Endodermal cell (in vitro differentiated cells): ENCODE data around the gene SEMA3A. TPM values are rescaled to one million over a fixed set of nuclear protein-coding genes. Genes with fewer than 3 reads are reported as not detected.

Source experiments
- DNase-seq: peaks from one replicate; pipeline ENCODE4 v3.0.0-alpha.2; 2017
- H3K27ac ChIP-seq: 2 replicates; pipeline ENCODE4 v1.5.1; 2013; ENCODE audit warnings: mild to moderate bottlenecking, low read depth, low read length, moderate library complexity
- H3K27me3 ChIP-seq: 2 replicates; pipeline ENCODE4 v1.6.1; 2013; ENCODE audit warnings: mild to moderate bottlenecking, low read length, moderate library complexity; ENCODE audit not compliant: insufficient read depth, control insufficient read depth, poor library complexity, severe bottlenecking
- H3K36me3 ChIP-seq: 2 replicates; pipeline ENCODE4 v1.7.0; 2013; ENCODE audit warnings: mild to moderate bottlenecking, low read length, moderate library complexity; ENCODE audit not compliant: control insufficient read depth, insufficient read depth
- H3K4me1 ChIP-seq: one replicate; pipeline ENCODE4 v1.7.0; 2013; ENCODE audit warnings: low read length; ENCODE audit not compliant: control insufficient read depth, insufficient read depth
- H3K4me3 ChIP-seq: 2 replicates; pipeline ENCODE4 v1.5.1; 2013; ENCODE audit warnings: mild to moderate bottlenecking, low read length, moderate library complexity
- H3K9ac ChIP-seq: 2 replicates; pipeline ENCODE4 v1.6.1; 2013; ENCODE audit warnings: mild to moderate bottlenecking, low read length, moderate library complexity; ENCODE audit not compliant: poor library complexity, severe bottlenecking; ENCODE audit errors: extremely low read depth
- H3K9me3 ChIP-seq: 2 replicates; pipeline ENCODE4 v1.6.1; 2013; ENCODE audit warnings: mild to moderate bottlenecking, low read length, moderate library complexity; ENCODE audit not compliant: control insufficient read depth
- H3K27ac Mint-ChIP-seq: 2 replicates; pipeline ENCODE4 v1.8.0; 2020; ENCODE audit warnings: mixed read lengths
- H3K27me3 Mint-ChIP-seq: 2 replicates; pipeline ENCODE4 v1.8.0; 2021; ENCODE audit warnings: mild to moderate bottlenecking, mixed read lengths; ENCODE audit not compliant: insufficient read depth
- H3K36me3 Mint-ChIP-seq: 2 replicates; pipeline ENCODE4 v1.8.0; 2020; ENCODE audit warnings: low read depth, mixed read lengths
- H3K4me1 Mint-ChIP-seq: 2 replicates; pipeline ENCODE4 v1.8.0; 2020; ENCODE audit warnings: mixed read lengths
- H3K4me3 Mint-ChIP-seq: 2 replicates; pipeline ENCODE4 v1.8.0; 2020; ENCODE audit warnings: mild to moderate bottlenecking, moderate library complexity, mixed read lengths
- H3K9me3 Mint-ChIP-seq: 2 replicates; pipeline ENCODE4 v1.8.0; 2020; ENCODE audit warnings: mild to moderate bottlenecking, mixed read lengths
- CTCF ChIP-seq: fragments of 200-600 bp; sonication (generic); conservative IDR thresholded peaks from 2 replicates; pipeline ENCODE4 v1.5.0; 2021; ENCODE audit warnings: antibody characterized with exemption, mild to moderate bottlenecking
- WGBS, 2 experiments: methylation state at CpG; one replicate each; pipeline versions ENCODE4 v1.1.5 to v1.1.7; 2013; ENCODE audit warnings: missing lambda C conversion rate in 2 of 2, mixed read lengths in 1 of 2; ENCODE audit not compliant: insufficient coverage in 1 of 2, insufficient read length in 1 of 2; 5-methylcytosine and 5-hydroxymethylcytosine counted together
- total RNA-seq, 2 donors: library from RNA; stranded (reverse); fragmentation: NEBNext Ultra II Directional in 1 of 2; extraction: Animal tissue kit (Norgen Biotek cat#: 25700) in 1 of 2; gene quantifications; 2 replicates in 1 of 2; 3 replicates in 1 of 2; pipeline ENCODE4 v1.2.1, GENCODE V29; 2021

Gene SEMA3A
- total RNA-seq, 2 donors from 2014 or later, result 43.5 to 72.8 TPM

GRCh38 chr7:84108119-84108518, 86.5 kb downstream of the SEMA3A start:
- Histone ChIP-seq H3K9me3 (no peaks in the 10 kb centered on the region), H3K9ac (no peak overlapping the region), H3K27me3 (no peaks in the 10 kb centered on the region), H3K4me3 (no peak overlapping the region), H3K36me3 (peaks cover 6% of the 10 kb centered on the region), H3K4me1 (peaks cover 22% of the 10 kb centered on the region), H3K27ac (no peak overlapping the region)
- peaks cover 13% of the 10 kb centered on the region for H3K36me3 Mint-ChIP-seq
- no peak for TF ChIP-seq CTCF
- no peaks in the 10 kb centered on the region for H3K9me3 Mint-ChIP-seq
- 84% methylated on average over 1 of the region's 1 CpG; no CpG with 5 or more reads in 1 of the 2 experiments for WGBS, 2 experiments
- no peaks in the 10 kb centered on the region for H3K27me3 Mint-ChIP-seq
- no peak for DNase-seq
- peak overlapping the region; percentile 37 for H3K27ac Mint-ChIP-seq
- peaks cover 48% of the 10 kb centered on the region for H3K4me1 Mint-ChIP-seq
- no peak overlapping the region for H3K4me3 Mint-ChIP-seq

GRCh38 chr7:84107259-84107658, 87.3 kb downstream of the SEMA3A start:
- no peak overlapping the region for H3K27ac ChIP-seq
- H3K27me3 Mint-ChIP-seq, result no peaks in the 10 kb centered on the region
- H3K27ac Mint-ChIP-seq, result peak overlapping the region; percentile 21

GRCh38 chr7:84106291-84106690, 88.3 kb downstream of the SEMA3A start:
- H3K4me1 ChIP-seq, result peaks cover 16% of the 10 kb centered on the region
- no peaks in the 10 kb centered on the region for H3K27me3 ChIP-seq
- no peak overlapping the region for H3K27ac ChIP-seq
- DNase-seq, result no peak
- Mint-ChIP-seq H3K27me3 (no peaks in the 10 kb centered on the region), H3K9me3 (no peaks in the 10 kb centered on the region), H3K36me3 (peaks cover 13% of the 10 kb centered on the region), H3K4me1 (peaks cover 31% of the 10 kb centered on the region), H3K4me3 (no peak overlapping the region), H3K27ac (no peak overlapping the region)
- TF ChIP-seq CTCF, result no peak
- H3K9ac ChIP-seq, result no peak overlapping the region
- 40 to 100% methylated on average over 1 to 3 of the region's 3 CpGs for WGBS, 2 experiments
- no peak overlapping the region for H3K4me3 ChIP-seq
- H3K36me3 ChIP-seq, result peaks cover 9% of the 10 kb centered on the region
- no peaks in the 10 kb centered on the region for H3K9me3 ChIP-seq

More at GRCh38 chr7:84107259-84107658, 87.3 kb downstream of the SEMA3A start:
- Mint-ChIP-seq H3K9me3 (no peaks in the 10 kb centered on the region), H3K4me1 (peaks cover 41% of the 10 kb centered on the region), H3K36me3 (peaks cover 13% of the 10 kb centered on the region), H3K4me3 (no peak overlapping the region)
- Histone ChIP-seq H3K27me3 (no peaks in the 10 kb centered on the region), H3K9ac (no peak overlapping the region), H3K4me3 (no peak overlapping the region), H3K9me3 (no peaks in the 10 kb centered on the region), H3K4me1 (peaks cover 16% of the 10 kb centered on the region), H3K36me3 (peaks cover 6% of the 10 kb centered on the region)
- DNase-seq, result no peak
- WGBS, 2 experiments, result no CpG with 5 or more reads among the region's 2 CpGs
- no peak for TF ChIP-seq CTCF
